IPS-NIHi7 (cell line): ENCODE data around the gene SLK.
A peak's percentile ranks its signal among the peaks of the same experiment; 100 is the strongest.

Experiments
- DNase-seq: peaks from one replicate; pipeline ENCODE4 v3.0.0; 2012; ENCODE audit warnings: mixed read lengths; ENCODE audit errors: extremely low spot score

The SLK gene

DNA sequence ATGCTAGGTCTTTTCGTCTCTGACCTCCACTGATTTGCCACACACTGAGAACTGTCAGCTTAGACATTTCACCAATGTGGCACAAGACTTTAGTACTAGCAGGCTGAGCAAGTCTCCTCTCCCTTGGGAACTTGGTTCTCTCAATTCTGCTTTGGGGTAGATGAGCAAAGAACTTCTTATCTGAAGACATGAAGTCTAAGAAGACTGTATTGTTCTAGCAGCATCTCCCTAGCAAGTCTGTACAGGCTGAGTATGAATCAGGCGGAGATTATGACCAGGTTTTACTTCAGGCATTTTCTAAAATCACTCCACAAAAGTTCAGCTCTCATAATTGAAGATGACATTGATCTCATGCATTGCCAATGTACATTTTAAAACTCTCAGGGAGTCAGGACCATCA is 25.1 kb upstream of the SLK start:
- DNase-seq, result no peak

DNA sequence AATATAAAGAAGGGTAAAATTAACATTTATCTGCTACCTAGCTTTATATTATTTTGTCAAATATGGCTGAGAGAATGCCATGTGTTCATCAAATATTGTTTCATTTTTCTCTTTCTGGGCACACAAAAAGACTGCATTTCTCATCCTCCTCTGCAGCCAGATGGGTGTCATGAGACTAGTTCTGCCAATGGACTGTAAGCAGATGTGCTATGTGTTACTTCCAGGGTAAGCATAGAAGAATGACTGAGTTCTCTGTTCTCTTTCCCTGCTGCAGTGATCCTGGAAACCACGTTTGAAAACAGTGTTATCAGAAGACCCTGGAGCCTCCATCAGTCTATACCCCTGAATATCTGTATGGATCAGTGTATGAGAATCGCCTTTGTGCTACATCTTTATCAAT is 24.1 kb upstream of the SLK start:
- no peak for DNase-seq

DNA sequence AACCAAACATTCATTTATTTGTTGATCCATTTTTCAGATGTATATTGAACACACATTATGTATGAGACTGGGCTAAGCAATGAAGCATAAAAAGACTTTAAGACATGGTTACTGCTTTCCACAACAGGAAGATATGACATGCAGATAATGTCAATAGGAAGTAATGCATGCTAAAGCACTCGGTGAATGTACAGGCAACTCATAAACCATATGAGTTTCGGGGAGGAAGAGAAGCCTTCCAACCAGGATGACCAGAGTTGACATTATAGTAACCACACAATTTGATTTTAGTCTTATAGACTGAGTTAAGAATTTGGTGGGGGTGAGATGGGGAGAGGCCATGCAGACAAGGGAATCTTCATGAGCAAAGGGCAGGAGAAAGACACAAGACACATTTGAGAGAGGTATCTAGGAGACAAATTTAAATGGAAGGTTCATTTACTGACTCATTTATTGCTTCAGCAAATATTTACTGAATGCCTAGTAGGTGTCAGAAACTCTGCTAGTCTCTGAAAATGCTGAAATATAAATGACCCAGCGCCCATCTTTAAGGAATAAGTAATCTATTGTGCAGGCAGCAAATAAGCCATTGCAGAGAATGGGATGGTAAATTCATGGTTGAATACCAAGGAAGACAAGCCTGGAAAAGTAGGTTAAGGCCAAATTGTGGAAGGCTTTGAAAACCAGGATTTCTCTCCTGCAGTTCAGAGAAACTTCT is 19.0 kb upstream of the SLK start:
- no peak for DNase-seq

DNA sequence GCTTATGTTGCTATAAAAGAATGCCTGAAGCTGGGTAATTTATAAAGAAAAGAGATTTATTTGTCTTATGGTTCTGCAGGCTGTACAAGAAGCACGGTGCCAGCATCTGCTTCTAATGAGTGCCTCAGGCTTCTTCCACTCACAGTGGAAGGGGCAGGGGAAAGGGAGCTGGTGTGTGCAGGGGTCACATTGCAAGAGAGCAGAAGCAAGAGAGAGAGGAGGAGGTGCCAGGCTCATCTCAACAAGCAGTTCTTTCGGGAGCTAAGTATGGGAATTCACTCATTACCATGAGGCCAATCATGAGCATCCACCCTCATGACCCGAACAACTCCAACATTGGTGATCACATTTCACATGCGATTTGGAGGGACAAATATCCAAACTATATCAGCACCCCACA is 17.2 kb upstream of the SLK start:
- no peak for DNase-seq

DNA sequence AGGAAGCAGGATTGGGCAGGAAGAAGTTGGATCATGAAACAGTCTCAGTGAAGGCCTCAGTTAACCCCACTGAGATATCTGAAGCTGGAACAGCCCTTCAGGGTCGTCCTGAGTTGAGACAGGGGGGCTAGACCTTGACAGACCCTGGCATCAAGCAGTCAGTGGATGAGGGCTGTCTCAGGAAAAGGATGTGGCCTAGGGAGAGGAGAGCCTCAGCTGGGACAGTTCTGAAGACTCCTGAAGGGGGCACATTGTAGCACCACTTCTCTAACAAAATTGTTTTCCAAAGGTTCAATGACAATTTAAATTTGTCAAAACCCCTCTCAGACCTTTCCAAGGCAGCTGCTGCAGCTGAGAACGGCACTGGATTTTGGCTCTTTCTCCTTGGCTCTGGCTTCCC is 15.8 kb upstream of the SLK start:
- DNase-seq, result peak; percentile 21

DNA sequence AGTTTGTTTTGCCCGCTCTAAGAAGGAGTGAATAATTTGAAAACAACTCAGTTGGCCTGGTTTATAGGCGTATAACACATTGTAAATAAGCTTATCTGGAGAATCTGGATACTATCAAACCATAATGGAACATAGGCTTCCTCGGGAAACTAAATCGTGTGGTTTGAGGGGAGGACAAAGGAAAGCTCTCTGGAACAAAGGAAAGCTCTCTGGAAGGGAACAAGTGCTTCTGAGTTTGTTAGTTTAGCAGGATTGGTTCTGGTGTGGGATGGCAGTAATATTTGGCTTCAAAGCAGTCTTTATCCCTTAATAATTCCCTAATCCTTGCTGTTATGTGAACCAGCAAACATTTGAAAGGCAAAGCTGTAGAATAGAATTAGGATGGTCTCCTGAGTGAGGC is 15.0 kb upstream of the SLK start:
- DNase-seq, result no peak

DNA sequence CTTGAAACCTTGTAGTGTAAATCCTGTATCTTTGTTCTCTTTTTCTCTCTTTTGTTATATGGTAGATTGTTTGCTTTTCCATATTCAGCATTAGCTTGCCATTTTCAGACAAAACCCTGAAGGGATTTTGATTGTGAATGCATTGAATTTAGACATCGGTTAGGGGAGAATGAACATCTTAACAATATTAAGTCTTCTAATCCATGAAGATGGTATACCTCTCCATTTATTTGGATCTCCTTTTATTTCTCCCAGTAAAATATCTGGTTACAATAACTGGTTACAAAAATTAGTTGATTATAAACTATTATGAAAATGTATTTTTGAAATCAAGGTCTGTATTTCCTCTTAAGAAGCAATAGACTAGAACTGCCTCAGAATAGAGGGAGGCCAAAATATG is 12.4 kb upstream of the SLK start:
- DNase-seq, result no peak

DNA sequence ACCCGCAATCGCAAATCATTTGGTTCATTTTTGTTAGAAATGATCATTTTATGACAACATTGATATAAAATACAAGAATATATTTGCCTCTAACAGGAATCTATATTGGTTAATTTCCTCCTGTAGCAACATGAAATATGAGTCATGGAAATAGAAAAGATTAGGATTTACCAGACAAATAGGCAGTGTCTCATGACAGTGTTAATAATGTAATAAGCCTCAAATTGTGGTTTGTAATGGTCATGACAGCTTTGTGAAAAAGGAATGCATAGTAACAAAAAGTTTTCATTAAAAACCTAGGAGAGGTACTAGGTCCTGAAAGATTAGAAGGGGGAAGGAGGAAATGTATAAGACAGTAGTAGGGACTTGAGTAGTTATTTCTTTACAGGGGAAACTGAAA is 7.9 kb upstream of the SLK start:
- no peak for DNase-seq

DNA sequence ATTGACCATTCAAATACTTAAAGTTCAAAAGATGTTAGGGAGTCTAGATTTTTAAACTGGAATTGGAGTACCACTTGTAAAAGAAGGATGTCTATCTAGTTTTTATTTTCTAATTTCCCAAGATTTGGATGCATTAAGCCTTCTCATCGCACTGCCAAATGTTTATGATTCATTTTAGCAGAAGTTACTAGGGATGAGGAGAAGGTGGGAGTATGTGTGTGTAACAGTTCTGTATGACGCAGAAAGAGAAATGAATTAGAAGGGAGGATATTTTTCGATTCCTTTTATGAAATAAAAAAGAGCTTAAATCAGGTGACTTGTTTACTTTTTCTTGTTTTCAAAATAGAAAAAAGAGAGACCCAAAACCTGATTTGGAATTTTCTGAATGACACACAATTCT is 6.8 kb upstream of the SLK start:
- no peak for DNase-seq

DNA sequence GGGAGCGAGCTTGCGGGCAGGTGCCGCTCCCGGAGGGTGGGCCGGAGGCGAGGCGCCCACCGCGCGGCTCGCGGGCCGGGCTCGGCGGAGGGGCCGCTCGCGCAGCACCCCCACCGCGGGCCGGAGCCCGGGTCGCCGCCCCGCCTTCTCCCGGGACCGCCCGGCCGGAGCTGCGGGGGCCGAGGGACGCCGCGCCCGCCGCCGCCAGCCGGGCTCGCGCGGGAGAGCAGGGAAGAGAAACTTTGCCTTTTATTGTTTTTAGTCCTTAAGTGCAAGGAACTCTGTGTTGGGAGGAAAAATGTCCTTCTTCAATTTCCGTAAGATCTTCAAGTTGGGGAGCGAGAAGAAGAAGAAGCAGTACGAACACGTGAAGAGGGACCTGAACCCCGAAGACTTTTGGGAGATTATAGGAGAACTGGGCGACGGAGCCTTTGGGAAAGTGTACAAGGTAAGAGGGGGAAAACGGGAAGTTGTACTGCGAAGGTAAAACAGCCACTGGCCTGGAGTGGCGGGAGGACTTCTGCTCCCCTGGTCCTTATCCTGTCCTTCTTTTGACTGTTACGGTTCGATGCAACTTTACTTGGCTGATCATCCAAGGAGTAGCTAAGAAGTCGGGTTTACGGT is 620 bp downstream of the SLK start:
- peak; percentile 56 for DNase-seq

DNA sequence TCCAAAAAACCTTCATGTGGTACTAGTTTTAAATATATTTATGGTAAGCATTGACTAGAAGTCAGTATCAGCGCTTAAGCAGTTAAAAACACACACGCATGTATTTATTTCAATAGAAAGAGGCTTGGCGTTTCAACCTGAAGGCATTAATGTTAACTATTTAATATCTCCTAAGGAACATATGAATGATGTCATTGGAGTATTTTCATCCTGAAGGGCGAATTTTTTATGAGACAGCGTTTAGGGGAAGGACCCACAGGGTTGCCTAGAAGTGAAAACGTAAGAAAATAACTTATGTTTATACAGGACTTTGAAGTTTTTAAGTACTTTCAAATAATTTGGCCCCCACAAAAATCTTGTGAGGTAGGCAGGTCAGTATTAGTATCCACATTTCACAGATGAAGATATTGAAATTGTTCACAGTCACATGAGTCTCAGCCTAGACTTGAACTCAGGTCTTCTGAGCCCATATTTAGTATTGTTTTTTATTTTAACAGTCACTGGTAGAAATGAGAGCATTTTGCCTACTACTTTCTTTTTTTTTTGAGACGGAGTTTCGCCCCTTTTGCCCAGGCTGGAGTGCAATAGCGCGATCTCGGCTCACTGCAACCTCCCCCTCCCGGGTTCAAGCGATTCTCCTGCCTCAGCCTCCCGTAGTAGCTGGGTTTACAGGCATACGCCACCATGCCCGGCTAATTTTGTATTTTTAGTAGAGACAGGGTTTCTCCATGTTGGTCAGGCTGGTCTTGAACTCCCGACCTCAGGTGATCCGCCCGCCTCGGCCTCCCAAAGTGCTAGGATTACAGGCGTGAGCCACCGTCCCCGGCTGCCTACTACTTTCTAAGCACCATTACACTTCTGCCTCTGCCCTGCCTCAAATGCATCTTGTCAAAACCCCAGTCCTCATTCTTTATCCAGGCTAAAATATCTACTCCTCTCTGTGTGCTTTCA is 1.8 kb downstream of the SLK start:
- DNase-seq, result no peak

DNA sequence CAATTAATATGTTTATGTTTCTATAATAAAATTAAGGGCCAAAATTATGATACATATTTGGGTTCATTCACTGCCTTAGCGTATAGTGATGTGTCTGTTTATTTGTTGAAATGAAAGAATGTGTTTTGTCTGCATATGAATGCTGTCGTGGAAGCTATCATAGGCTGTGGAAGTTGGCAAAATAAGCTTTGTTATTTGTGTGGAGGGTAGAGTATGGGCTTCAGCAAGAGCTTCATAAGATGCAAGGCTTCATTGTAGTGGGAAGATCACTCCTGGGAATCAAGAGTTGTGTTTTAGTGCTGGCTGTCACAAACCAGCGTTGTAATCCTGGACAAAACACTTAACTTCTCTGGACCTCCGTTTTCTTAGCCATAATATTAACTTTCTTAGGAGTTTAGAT is 2.5 kb downstream of the SLK start:
- no peak for DNase-seq

DNA sequence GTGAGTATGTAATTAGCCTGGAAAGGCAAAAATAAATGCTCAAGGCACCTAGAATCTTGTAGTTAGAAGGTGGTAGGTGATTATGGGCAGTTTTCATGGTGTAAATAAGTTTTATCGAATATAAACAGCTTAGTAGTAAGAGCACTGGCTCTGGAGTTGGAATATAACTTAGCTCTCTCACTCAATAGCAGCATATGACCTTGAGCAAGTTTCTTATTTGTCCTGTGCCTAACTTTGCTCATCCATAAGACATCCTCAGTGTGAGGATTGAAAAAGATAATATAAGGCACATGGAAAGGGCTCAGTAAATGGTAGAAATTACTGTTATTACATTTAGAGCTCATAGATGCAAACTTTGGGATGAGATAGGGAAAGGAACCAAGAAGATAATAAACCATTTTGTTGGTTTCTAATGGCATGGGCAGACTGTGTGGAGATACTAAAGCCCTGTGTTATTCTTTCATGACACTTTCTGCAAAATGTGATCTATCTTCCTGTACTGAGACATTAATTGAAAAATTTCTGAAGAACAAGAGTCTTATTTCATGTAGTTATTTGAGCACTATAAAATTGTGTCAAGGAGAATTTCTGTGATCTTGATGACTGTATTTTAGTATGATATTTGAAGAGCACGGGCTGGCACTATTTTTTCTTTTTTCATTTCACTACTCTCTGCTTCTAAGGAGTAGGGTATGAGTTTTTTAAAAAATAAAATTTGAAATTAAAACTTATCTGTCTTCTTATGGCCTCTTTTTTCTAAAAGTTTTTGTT is 3.1 kb downstream of the SLK start:
- no peak for DNase-seq

DNA sequence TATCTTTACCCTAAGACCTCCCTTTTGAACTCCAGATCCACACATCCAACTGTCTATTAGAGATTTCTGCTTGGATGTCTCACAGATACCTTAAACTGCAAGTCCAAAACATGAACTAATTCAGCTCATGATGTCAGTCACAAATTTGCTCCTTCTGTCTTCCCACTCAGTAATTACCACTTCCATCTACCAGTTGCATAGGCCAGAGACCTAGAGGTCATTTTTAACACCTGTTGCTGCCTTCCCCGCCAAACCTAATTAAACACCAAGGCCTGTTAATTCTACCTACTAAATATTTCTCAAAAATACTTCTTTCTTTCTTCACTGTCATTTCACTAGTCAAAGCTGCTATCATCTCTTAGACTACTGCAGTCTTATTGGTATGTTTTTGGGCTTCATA is 8.2 kb downstream of the SLK start:
- no peak for DNase-seq

DNA sequence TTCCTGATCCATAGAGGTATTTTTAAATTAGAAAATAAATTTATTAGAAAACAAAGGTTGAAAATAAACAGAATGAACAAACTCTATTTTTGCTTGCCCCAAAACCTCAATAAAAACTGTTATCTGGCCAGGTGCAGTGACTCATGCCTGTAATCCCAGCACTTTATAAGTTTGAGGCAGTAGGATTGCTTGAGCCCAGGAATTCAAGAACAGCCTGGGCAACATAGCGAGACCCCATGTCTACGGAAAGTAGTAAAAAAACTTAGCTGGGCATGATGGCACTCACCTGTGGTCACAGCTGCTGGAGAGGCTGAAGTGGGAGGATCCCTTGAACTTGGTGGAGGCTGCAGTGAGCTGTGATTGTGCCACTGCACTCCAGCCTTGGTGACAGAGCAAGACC is 10.3 kb downstream of the SLK start:
- DNase-seq, result no peak

DNA sequence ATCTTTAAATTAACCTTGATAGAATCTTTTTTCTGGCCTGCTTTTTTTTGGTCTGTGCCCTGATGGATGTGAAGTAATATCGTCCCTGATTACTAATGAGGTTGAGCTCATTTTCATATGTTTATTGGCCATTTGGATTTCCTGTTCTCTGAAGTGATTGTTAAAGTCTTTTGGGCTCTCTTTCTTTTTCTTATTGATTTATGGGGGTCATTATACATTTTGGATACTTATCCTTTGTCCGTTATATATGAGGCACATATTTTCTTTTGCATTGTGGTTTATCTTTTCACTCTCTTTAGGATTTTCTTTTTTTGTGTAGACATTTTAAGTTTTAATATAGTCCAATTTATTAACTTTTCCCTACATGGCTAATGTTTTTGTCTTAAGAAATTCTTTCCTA is 12.6 kb downstream of the SLK start:
- no peak for DNase-seq

DNA sequence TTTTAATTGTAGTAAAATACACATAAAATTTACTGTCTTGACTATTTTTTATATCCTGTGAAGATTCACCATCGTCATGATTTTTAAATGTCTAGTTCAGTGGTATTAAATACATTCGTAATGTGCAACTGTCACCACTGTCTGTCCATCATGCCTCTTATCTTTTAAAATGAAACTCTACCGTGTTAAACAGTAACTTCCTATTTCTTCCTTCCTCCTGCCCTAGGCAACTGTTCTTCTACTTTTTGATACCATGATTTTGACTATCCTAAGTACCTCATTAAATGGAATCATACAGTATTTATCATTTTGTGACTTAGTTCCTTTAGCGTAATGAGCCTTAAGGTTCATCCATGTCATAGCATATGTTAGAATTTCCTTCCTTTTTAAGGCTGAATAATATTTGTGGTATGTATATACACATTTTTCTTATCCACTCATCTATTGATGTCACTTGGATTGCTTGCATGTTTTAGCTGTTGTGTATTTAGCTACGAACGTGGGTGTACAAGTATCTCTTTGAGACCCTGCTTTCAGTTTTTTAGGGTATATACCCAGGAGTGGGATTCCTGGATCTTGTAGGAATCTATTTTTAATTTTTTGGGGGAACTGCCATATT is 13.5 kb downstream of the SLK start:
- no peak for DNase-seq

DNA sequence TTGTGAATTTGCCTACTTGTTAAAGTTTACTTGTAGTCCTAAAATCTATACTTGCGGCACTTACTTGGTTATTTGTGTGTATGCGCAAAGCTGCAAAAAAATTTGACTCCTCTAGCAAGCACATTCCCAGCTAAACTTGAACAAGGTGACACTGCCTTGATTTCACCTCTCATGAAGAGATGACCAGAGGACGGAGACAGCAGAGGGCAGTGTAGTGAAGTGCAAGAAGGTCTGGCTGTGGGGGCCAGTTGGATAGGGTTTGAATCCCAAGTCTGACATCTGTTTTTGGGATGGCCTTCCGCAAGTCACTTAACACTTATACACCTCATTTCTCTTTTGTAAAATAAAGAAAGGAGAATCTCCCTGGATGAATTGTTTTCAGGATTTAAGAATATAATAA is 15.7 kb downstream of the SLK start:
- peak; percentile 61 for DNase-seq

DNA sequence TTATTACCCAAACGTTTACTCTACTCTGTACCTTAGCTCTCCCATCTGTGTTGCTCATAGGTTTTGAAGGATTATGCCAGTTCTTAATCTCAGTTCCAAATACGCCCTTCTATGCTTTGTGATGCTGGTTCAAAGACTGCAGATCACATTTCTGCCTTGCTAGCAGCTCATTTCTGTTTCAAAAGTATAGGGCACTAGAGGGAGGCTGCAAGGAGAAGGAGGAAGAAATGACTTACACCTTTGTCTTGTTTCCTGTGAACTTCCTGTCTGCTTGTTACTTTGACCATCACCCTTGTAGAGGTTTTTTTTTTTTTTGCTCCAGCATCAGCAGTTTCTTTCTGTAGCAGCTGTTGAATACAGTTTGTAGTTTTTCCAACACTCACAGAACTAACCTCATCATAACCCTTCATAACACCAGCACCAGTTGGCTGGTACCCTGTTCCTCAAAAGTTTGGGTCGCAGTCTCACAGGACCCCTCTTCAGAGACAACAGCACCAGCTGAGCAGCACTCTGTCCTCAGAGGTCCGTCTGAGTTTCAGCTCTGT is 16.5 kb downstream of the SLK start:
- DNase-seq, result no peak

DNA sequence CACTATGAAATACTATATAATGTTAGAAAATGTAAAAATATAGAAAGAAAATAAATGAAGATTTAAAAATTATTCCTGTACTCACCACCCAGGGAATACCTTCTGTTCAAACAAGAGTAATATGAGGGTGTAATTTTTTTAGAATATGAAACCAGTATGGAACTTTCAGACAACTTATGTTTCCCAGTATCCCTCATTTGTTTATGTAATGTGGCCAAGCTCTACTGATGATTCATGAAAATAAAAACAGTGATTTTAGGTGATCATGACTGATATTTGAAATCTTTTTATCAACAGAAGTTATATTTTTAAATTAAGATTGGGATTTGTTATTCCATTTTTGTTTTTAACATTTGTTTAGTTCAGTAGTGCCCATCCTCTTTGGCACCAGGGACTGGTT is 18.8 kb downstream of the SLK start:
- no peak for DNase-seq

DNA sequence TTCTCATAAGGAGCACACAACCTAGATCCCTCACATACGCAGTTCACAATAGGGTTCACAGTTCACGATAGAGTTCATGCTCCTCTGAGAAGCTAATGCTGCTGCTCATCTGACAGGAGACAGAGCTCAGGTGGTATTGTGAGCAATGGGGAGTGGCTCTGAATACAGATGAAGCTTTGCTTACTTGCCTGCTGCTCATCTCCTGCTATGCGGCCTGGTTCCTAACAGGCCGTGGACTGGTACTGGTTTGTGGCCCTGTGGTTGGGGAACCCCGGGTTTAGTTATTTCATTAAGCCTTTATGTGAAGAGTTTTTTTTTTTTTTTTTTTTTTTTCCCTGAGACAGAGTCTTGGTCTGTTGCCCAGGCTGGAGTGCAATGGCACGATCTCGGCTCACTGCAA is 19.4 kb downstream of the SLK start:
- DNase-seq, result no peak
